GM18526 (cell line): Measurements from ENCODE around the gene HYPK.

Experiments
- POLR2A ChIP-seq: IDR thresholded peaks from 3 replicates; pipeline ENCODE4 v1.6.1; 2011; ENCODE audit not compliant: insufficient read length; ENCODE audit errors: extremely low read depth

The HYPK gene, protein sequence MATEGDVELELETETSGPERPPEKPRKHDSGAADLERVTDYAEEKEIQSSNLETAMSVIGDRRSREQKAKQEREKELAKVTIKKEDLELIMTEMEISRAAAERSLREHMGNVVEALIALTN

DNA sequence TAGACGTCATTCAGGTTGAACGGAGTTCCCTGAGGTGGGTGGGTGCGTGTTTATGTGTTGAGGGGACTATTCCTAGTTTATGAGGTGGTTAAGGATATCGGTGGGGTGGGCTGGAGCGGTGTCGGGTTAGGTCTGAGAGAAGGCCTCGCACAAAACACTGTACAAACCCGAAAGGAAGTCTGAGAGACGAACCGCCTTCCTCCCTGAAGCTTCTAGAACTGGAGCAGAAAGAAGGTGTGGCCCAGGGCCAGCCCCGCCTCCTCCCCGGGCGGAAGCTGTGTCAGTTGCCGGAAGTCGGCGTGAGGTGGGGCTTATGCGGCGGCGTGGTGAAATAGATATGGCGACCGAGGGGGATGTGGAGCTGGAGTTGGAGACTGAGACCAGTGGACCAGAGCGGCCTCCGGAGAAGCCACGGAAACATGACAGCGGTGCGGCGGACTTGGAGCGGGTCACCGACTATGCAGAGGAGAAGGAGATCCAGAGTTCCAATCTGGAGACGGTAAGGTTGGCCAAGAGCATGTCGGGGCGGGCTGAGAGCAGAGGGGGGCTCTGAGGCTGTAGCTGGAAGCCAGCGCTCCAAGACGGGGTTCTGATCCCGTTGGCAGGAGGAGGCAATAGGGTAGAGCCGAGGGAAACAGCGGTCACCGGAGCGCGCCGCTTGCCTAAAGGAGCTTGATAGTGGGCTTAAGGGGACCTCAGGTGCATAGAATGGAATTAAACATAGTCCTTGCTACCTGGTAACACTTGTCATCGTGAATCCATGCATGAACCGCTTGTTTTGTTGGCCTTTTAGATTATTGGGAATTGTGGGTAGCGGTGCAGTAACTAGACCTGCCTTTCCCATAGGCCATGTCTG is at the start of gene HYPK:
HYPK (plus strand) TSS at position 314 of the 856 bp plus-strand sequence; CDS start at position 338, 24 bp downstream.
- TF ChIP-seq POLR2A, result peak; percentile 68

- TF ChIP-seq POLR2A, result no peak
These were observed 48.5 kb upstream of the HYPK start for GRCh38 chr15:43751885-43752284.

DNA sequence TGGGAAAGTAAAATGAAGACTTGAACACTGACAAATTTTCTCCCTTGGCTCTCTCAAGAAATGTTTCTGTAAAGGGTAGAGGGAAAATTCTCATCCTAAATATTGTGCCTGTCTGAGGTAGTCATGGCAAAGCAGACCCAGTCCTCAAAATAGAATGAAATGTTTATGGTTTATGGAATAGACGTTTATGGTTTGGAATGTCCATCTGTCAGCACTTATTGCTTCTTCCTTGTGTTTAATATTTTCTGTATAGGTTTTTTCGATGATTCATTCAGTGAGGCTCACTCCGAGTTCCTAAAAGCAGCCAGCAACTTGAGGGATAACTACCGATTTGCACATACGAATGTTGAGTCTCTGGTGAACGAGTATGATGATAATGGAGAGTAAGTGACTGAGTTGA is 37.6 kb upstream of the HYPK start:
- TF ChIP-seq POLR2A, result no peak

DNA sequence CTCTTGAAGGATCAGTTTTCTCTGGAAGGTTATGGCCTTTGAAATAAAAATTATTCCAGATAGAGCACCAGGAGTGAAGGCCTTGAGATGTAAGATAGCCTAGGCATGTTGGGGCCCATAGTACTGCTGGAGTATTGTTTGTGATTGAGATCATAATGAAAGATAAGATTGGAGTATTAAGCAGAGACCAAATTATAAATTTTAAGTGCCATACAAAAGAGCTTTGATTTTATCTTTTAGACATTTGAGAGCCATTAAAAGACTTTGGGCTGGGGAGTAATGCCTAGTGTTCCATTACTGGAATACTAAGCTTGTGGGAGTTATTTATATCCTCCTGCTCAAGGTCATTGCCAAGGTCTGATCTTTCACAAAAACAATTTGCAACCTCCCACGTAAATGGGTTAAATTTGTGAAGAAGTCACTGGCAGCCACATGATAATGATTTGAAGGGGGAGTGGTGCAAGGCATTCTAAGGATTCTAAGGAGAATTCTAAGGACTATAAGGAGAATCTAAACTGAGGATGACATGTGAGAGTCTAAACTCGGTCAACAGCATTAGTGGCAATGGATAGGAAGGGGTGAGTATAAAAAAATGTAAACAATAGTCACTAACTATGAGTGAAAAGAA is 36.5 kb upstream of the HYPK start:
- TF ChIP-seq POLR2A, result no peak

DNA sequence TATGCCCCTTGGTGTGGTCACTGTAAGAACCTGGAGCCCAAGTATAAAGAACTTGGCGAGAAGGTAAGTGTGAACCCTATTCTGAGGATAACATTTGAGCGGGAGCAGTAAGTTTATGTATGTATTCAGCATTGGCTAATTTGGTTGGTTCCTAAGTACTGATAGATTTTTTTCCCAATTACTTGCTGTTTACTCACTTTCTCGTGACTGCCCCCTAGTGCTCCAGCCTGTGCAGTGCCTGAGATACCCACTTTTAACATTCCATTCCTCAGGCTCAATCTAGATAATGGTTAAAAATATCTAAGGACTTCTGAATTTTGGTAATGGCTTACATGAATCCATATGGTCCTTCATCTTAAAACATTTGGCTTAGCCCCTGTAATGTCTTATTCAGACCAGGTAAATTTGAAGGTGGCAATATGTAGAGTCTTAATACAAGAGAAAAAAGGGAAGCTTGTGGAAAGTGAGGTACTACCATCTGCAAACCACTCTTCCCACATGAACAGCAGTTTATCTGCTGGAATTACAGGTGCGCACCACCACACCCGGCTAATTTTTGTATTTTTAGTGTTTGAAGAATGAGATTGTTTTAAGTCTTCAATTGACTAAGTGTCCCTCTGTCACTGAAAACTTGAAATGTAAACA is 30.7 kb upstream of the HYPK start:
- no peak for TF ChIP-seq POLR2A

- TF ChIP-seq POLR2A, result no peak
These were observed 28.6 kb upstream of the HYPK start for GRCh38 chr15:43771816-43772215.

GRCh38 chr15:43772624-43773023 is 27.8 kb upstream of the HYPK start:
- TF ChIP-seq POLR2A, result no peak

- TF ChIP-seq POLR2A, result no peak
These were observed 26.3 kb upstream of the HYPK start for GRCh38 chr15:43774062-43774461.

- no peak for TF ChIP-seq POLR2A
These were observed 24.9 kb upstream of the HYPK start for GRCh38 chr15:43775411-43775965.

- TF ChIP-seq POLR2A, result no peak
These were observed 24.2 kb upstream of the HYPK start for GRCh38 chr15:43776101-43776717.

DNA sequence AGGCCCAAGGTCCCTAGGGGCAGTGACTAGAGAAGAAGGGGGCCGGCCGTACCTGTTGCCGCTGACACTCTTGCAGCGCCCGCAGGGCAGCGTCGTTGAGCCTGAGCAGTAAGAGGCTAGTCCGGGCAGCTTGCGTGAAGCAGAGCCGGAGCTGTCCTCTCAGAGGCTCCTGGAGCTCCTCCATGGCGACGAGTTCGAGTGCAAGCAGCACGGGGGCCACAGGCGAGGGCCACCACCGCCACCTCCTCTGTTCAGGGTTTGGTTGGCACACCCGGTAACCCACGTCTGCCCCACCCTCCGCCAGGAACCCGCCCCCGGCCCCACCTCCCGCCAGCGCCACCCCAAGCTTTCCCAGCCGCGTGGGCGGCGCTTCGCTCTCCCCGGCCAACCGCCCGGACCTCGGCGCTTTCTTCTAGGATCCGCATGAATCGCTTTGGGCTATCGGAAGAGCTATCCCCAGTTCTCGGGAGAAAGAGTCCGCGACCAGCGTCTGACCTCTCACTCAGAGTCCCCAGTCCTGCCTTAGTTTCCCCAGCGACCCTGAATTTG is 23.6 kb upstream of the HYPK start, which contains the start of gene ELL3:
ELL3 (minus strand) TSS at position 249 of the 549 bp plus-strand sequence; CDS start at position 184, 65 bp downstream.
- TF ChIP-seq POLR2A, result peak; percentile 57

GRCh38 chr15:43777267-43777914 is 23.0 kb upstream of the HYPK start:
- TF ChIP-seq POLR2A, result no peak

DNA sequence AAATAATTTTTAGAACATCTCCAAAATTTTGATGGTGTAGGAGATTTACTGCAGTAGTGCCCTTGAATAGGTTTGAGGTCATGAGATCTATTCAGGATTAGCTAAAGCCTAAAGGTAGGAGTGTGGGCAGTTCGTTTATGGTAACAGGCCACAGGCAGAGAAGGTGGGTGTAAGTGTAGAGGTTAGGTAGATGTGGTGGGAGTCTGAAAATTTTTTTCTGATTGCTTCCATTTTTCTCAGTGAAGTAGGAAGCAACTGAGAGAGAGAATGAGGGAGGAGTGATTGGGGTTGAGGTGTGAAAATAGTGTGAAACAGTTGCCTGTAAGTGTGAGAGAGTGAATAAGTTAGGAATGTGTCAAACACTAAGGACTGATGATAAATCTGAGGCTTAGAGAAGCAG is 21.4 kb upstream of the HYPK start:
- no peak for TF ChIP-seq POLR2A

DNA sequence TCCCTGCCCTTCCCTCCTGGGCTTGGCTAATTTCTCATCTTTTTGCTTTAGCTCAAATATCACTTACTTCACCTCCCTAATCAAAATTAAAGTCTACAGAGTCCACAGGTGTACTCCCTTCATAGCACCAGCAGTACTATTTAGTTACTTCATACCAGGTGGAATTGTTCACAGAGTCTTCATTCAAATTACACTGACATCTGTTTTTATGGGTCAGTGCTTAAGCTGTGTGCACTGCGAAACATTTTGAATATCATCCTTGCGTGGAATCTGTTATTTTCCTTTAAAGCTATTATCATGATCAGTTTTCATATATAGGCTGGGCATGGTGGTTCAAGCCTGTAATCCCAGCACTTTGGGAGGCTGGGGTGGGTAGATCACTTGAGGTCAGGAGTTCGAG is 11.0 kb upstream of the HYPK start:
- TF ChIP-seq POLR2A, result no peak

GRCh38 chr15:43791993-43792760 is 8.2 kb upstream of the HYPK start, which contains the start of gene SERF2:
TSS of gene SERF2 (plus strand) at chr15:43792320. CDS start at chr15:43792377, 57 bp downstream.
- peak; percentile 96 for TF ChIP-seq POLR2A
